Amniotic stem cell (primary cell): ENCODE data around the gene CLBA1.

Source experiments
- DNase-seq: peaks from one replicate; lab custom pipeline; 2025; lab: John Stamatoyannopoulos, UW

Gene CLBA1

GRCh38 chr14:105005329-105005928 lies 19.8 kb downstream of the CLBA1 start:
- DNase-seq, result no peak

- DNase-seq, result no peak
These were observed 20.6 kb downstream of the CLBA1 start for GRCh38 chr14:105005929-105006830.

- no peak for DNase-seq
These were observed 21.4 kb downstream of the CLBA1 start for GRCh38 chr14:105006831-105007592.

- no peak for DNase-seq
These were observed 22.1 kb downstream of the CLBA1 start for GRCh38 chr14:105007593-105008264.

GRCh38 chr14:105010106-105010505 lies 24.5 kb downstream of the CLBA1 start:
- DNase-seq, result no peak

- no peak for DNase-seq
These were observed 25.3 kb downstream of the CLBA1 start for GRCh38 chr14:105010891-105011291.

GRCh38 chr14:105011312-105011990 lies 25.9 kb downstream of the CLBA1 start:
- DNase-seq, result no peak

GRCh38 chr14:105012171-105012985 lies 26.8 kb downstream of the CLBA1 start:
- DNase-seq, result no peak

GRCh38 chr14:105013150-105013785 lies 27.7 kb downstream of the CLBA1 start:
- no peak for DNase-seq

- no peak for DNase-seq
These were observed 28.4 kb downstream of the CLBA1 start for GRCh38 chr14:105014032-105014431.

- DNase-seq, result no peak
These were observed 29.0 kb downstream of the CLBA1 start for GRCh38 chr14:105014631-105015030.

GRCh38 chr14:105015242-105015641 lies 29.7 kb downstream of the CLBA1 start:
- DNase-seq, result no peak

GRCh38 chr14:105015905-105016304 lies 30.3 kb downstream of the CLBA1 start:
- no peak for DNase-seq

GRCh38 chr14:105018414-105018813 lies 32.8 kb downstream of the CLBA1 start:
- DNase-seq, result no peak

- DNase-seq, result no peak
These were observed 34.5 kb downstream of the CLBA1 start for GRCh38 chr14:105019861-105020814.

- peak; percentile 99 for DNase-seq
These were observed 35.4 kb downstream of the CLBA1 start, which contains the start of gene CDCA4 for GRCh38 chr14:105020815-105021655. TSS of gene CDCA4 (minus strand) at chr14:105021083. CDS start at chr14:105011929, 9,154 bp downstream.

GRCh38 chr14:105021656-105022275 lies 36.2 kb downstream of the CLBA1 start:
- DNase-seq, result no peak
